ENCODE data around the gene SKOR1.

GRCh38 chr15:67790610-67791319 lies 34.5 kb upstream of the SKOR1 start:
- TF ChIP-seq CTCF (IDR thresholded peaks at IDR 0.05; ENCODE audit: borderline replicate concordance, extremely low read depth, low read length, poor library complexity, severe bottlenecking): no peak
- TF ChIP-seq EZH2 (IDR thresholded peaks at IDR 0.05; ENCODE audit: borderline replicate concordance, low read depth, low read length, severe bottlenecking): no peak
